Osteoblast (primary cell): ENCODE results near the gene ZNF559. TPM values are rescaled to one million over a fixed set of nuclear protein-coding genes. Genes with fewer than 3 reads are reported as not detected.
"Not testable (repeated sequence)": the region's sequence is repeated elsewhere in the genome, so short reads cannot be mapped to it uniquely, and the experiment has no call there.

Experiments
- DNase-seq: peaks from one replicate; pipeline ENCODE4 v3.0.0; 2011; ENCODE audit warnings: low spot score, mixed read lengths; ENCODE audit not compliant: insufficient read length; ENCODE audit errors: missing footprints
- H2AFZ ChIP-seq: 2 replicates; pipeline ENCODE4 v1.6.0; 2011; ENCODE audit warnings: mild to moderate bottlenecking, low read length
- H3K27ac ChIP-seq: 2 replicates; pipeline ENCODE4 v1.5.1; 2011; ENCODE audit warnings: mild to moderate bottlenecking, low read depth, low read length, moderate library complexity
- H3K27me3 ChIP-seq: 2 replicates; pipeline ENCODE4 v1.6.0; 2012; ENCODE audit warnings: mild to moderate bottlenecking, control low read depth, inconsistent platforms, low read length, moderate library complexity; ENCODE audit not compliant: insufficient read depth
- H3K36me3 ChIP-seq: 2 replicates; pipeline ENCODE4 v1.5.1; 2011; ENCODE audit warnings: mild to moderate bottlenecking, low read length, control low read depth, moderate library complexity; ENCODE audit not compliant: insufficient read depth
- H3K4me1 ChIP-seq: 2 replicates; pipeline ENCODE4 v1.5.1; 2011; ENCODE audit warnings: mild to moderate bottlenecking, low read length, control low read depth, moderate library complexity; ENCODE audit not compliant: insufficient read depth
- H3K4me2 ChIP-seq: 2 replicates; pipeline ENCODE4 v1.6.0; 2011; ENCODE audit warnings: mild to moderate bottlenecking, low read length; ENCODE audit not compliant: insufficient read depth
- H3K4me3 ChIP-seq: fragments of 200-600 bp; sonication (generic); 3 replicates; pipeline ENCODE4 v1.5.1; 2012; ENCODE audit warnings: mild to moderate bottlenecking, low read length, inconsistent platforms; ENCODE audit not compliant: insufficient read depth
- H3K79me2 ChIP-seq: 2 replicates; pipeline ENCODE4 v1.6.0; 2012; ENCODE audit warnings: mild to moderate bottlenecking, low read length, control low read depth, inconsistent platforms; ENCODE audit not compliant: insufficient read depth
- H3K9me3 ChIP-seq: 2 replicates; pipeline ENCODE4 v1.5.1; 2011; ENCODE audit warnings: low read depth, low read length, control low read depth
- H4K20me1 ChIP-seq: 2 replicates; pipeline ENCODE4 v1.6.0; 2012; ENCODE audit warnings: mild to moderate bottlenecking, low read length, control low read depth; ENCODE audit not compliant: insufficient read depth
- total RNA-seq: library from RNA; depleted of rRNA; stranded (reverse); fragments of >200 nt; gene quantifications from 2 replicates; pipeline ENCODE4 v1.2.3, GENCODE V29; 2012
- TF ChIP-seq, protein P1 (sequence below): IDR thresholded peaks from 2 replicates; pipeline ENCODE4 v1.5.1; 2011; ENCODE audit warnings: mild to moderate bottlenecking, low read depth, low read length, moderate library complexity; ENCODE audit errors: extremely low read depth

ZNF559 gene
- 13.8 and 15.2 TPM in 2 replicates for total RNA-seq

DNA sequence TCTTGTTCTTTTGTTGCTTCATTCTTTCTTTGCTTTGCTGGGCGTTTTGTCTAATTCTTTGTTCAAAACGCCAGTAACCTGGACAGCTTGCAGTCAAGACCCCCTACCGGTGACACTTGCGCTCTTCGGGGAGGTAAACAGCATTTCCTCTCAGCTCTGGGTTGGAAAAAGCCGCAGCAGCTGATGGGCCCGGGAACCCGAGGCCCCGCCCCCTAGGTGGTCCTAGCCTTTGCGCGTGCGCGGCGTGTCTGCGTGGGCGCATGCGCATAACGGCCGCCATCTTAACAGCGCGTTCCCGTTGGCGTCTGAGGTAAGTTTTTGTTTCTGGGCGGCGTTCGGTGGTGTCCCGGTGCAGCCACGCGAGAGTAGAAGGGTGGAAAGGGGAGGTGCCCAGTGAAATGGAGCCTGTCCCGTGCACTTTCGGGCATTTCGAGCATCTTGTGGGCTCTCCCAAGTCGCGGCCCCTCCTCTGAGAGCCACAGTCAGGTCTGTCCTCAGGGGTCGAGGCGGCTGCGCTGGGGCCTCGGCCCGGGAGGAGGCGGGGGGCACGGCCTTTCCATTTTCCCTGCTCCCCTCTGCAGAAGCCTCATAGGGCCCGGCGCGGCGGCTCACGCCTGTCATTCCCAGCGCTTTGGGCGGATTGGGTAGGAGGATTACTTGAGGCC is at the start of gene ZNF559:
Gene ZNF559, plus strand, starts transcription at position 261 of the 665 bp plus-strand sequence. CDS start 14,371 bp downstream, outside the sequence.
- H3K79me2 ChIP-seq = peaks cover 14% of the 10 kb centered on the region
- H3K36me3 ChIP-seq = peaks cover 6% of the 10 kb centered on the region
- peak within 1 kb of the TSS; percentile 74 for H3K4me3 ChIP-seq
- H4K20me1 ChIP-seq = no peaks in the 10 kb centered on the region
- TF ChIP-seq, protein P1, sequence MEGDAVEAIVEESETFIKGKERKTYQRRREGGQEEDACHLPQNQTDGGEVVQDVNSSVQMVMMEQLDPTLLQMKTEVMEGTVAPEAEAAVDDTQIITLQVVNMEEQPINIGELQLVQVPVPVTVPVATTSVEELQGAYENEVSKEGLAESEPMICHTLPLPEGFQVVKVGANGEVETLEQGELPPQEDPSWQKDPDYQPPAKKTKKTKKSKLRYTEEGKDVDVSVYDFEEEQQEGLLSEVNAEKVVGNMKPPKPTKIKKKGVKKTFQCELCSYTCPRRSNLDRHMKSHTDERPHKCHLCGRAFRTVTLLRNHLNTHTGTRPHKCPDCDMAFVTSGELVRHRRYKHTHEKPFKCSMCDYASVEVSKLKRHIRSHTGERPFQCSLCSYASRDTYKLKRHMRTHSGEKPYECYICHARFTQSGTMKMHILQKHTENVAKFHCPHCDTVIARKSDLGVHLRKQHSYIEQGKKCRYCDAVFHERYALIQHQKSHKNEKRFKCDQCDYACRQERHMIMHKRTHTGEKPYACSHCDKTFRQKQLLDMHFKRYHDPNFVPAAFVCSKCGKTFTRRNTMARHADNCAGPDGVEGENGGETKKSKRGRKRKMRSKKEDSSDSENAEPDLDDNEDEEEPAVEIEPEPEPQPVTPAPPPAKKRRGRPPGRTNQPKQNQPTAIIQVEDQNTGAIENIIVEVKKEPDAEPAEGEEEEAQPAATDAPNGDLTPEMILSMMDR = peak; percentile 27
- H3K27me3 ChIP-seq = no peaks in the 10 kb centered on the region
- peaks cover 11% of the 10 kb centered on the region for H3K4me1 ChIP-seq
- peak; percentile 98 for DNase-seq
- peaks cover 3% of the 10 kb centered on the region for H3K9me3 ChIP-seq
- H3K27ac ChIP-seq = peak within 1 kb of the TSS; percentile 54
- H3K4me2 ChIP-seq = peak within 1 kb of the TSS; percentile 82
- peak within 1 kb of the TSS; percentile 96 for H2AFZ ChIP-seq

GRCh38 chr19:9283485-9283884 is 40.5 kb upstream of the ZNF559 start:
- not testable (repeated sequence) for H2AFZ ChIP-seq, H3K36me3 ChIP-seq, H4K20me1 ChIP-seq, H3K79me2 ChIP-seq, DNase-seq, H3K27ac ChIP-seq, H3K4me1 ChIP-seq, H3K4me3 ChIP-seq, H3K27me3 ChIP-seq, H3K9me3 ChIP-seq, H3K4me2 ChIP-seq

GRCh38 chr19:9289231-9289884 is 34.6 kb upstream of the ZNF559 start:
- Histone ChIP-seq H2AFZ (no peak overlapping the region), H3K27me3 (no peaks in the 10 kb centered on the region), H3K79me2 (peaks cover 9% of the 10 kb centered on the region), H3K4me1 (no peaks in the 10 kb centered on the region), H3K4me2 (no peak overlapping the region), H3K4me3 (no peak overlapping the region), H3K9me3 (peaks cover 12% of the 10 kb centered on the region), H3K27ac (no peak overlapping the region), H4K20me1 (no peaks in the 10 kb centered on the region), H3K36me3 (peaks cover 10% of the 10 kb centered on the region)
- no peak for DNase-seq
- TF ChIP-seq, protein P1 = no peak

DNA sequence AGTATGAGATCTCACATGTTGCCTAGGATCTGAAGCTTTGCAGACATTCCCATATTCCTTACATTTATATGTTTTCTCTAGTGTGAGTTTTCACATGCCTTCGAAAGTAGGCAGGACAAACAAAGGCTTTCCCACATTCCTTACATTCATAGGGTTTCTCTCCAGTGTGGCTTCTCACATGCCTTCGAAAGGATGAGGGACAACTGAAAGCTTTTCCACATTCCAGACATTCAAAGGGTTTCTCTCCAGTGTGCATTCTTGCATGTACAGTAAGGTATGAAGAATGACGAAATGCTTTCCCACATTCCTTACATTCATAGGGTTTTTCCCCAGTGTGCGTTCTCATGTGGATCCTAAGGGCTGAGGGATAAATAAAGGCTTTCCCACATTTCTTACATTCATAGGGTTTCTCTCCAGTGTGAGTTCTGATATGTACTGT is 28.5 kb upstream of the ZNF559 start:
- no peak for DNase-seq
- H3K4me1 ChIP-seq = no peaks in the 10 kb centered on the region
- peaks cover 19% of the 10 kb centered on the region for H3K79me2 ChIP-seq
- H3K36me3 ChIP-seq = peaks cover 64% of the 10 kb centered on the region
- H3K4me2 ChIP-seq = no peak overlapping the region
- no peak overlapping the region for H3K4me3 ChIP-seq
- peaks cover 49% of the 10 kb centered on the region for H3K9me3 ChIP-seq
- TF ChIP-seq, protein P1 = no peak
- no peaks in the 10 kb centered on the region for H4K20me1 ChIP-seq
- H3K27me3 ChIP-seq = no peaks in the 10 kb centered on the region
- no peak overlapping the region for H2AFZ ChIP-seq
- no peak overlapping the region for H3K27ac ChIP-seq
